RKO (cell line): Measurements from ENCODE around the gene EBF4.
"Not testable (repeated sequence)": the region's sequence is repeated elsewhere in the genome, so short reads cannot be mapped to it uniquely, and the experiment has no call there.

ENCODE experiments used
- DNase-seq: peaks from one replicate; pipeline ENCODE4 v3.0.0-alpha.2; 2016; ENCODE audit warnings: low spot score

EBF4 gene

GRCh38 chr20:2796011-2796660 is 103.6 kb downstream of the EBF4 start:
- DNase-seq, result no peak

- DNase-seq, result no peak
Measured at GRCh38 chr20:2797136-2797983, 104.8 kb downstream of the EBF4 start.

DNA sequence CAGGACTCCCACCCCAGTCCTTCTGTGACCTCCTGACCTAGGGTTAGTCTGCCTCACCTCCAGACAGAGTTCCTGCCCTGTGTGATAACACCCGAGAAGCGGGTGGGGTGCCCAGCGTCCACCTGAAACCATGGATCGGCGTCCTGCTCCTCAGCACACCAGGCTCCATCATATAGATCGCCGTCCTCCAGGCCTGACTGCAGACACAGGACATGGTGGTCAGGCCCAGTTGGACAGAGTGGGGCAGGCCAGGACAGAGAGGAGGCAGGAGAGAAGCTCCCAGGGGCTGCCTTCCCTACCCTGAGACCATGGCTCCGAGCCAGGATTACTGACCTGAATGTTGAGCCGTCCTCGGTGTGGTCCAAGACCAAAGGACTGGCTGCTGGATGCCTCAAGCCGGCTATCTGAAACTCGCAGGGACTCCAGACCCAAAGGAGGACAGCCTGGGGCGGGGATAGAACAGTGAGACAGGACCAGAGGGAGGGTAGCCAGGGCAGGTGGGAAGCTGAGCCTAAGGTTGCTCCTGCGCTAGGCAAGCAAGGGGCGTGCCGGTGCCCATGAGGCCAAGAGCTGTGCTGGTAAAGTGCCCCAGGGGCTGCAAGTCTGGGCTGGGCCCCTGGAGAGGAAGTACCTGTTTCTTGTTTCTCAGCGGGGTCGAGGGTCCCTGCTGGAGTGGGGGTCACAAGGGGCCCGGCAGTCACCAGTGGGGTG is 105.7 kb downstream of the EBF4 start:
- no peak for DNase-seq

DNA sequence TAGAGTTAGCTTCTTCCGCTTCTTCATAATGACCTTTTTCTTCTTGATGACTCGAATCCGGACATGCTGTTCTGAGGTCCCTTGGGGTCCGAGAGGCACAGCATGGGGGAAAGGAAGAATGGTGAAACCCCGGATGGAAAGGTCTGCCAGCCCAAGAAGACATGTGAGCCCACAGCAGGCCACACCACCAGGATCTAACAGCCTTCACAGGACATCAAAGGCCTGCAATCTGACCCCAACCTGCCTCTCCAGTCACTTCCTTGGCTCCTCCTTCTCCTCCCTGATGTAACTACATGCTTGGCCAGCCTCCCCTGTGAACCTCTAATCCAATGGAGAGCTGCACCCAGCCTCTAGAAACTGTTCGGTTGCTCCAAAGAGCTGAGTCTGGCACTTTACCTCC is 106.2 kb downstream of the EBF4 start:
- DNase-seq, result no peak

GRCh38 chr20:2799271-2799670 is 106.7 kb downstream of the EBF4 start:
- DNase-seq, result no peak

DNA sequence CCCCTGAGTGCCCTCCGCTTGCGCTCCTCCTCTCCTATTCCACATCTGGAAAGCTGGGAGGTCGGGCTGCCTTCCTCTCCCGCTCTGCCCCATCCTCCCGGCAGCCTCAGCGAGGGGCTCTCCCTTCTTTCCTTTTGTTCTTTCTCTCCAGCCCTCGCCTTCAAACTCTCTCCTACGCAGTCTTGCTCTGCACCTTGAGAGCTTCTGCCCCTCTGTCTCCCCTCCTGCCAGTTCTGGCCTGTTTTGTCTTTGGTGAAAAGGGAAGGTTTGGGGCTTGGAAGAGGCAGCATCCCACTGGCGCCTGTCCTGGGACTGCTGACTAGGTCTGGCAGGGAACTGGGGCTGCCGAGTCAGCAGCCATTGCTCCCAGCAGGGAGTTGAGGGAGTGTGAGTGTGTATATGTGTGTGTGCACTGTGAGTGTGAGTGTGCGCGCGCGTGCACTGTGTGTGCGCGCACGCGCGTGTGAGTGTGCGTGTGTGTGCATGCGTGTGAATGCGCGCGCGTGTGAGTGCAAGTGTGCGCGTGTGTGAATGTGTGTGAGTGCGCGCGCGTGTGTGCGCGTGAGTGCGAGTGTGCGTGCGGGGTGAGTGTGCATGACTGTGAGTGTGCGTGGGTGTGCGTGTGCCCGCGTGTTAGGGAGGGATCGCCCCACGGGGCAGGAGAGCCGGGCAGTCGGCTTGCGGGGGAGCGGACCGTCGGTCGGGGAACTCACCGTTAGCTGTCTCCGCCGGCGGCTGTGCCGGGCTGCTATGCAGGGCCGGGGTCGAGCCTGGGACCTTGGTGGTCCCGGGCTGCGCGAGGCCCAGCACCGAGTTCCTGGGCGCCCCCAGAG is 107.3 kb downstream of the EBF4 start:
- no peak for DNase-seq

DNA sequence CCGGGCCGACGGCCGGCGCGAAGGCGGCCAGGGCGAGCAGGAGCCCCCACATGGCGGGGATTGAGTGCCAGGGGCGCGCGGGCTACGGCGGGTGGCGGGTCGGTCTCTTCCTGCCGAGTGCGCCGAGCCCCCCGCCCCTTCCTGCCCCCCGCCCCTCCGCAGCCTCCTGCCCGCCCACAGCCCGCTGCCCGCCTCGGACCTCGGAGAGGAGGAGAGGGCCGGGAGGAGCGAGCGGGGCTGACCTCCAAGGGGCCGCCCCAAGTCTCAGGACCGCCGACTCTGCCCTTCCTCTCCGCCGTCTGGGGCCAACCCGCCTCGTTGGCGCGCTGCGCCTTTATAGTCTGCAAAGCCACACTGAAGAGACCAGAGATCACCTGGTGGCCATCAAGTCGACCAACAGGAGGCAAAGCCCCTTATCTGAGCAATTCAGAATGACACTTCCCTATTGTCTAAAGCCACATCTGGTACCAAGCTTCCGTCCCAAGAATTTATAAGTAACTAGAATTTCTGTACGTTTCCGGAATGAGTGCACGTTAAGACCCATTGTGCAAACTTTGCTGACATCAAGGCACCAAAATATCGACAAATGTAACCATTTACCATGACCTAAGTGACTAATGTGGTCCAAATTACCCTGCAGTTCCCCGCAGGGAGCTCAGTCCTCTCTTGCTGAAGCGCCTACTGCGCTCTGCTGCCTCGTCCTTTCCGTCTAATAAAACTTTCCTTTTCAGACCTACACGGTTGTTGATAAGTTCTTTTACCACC is 108.1 kb downstream of the EBF4 start, which contains the start of gene CPXM1:
Gene CPXM1 (minus strand): TSS at position 107 of the 765 bp plus-strand sequence. CDS start 55 bp downstream, at position 52.
- DNase-seq, result no peak

GRCh38 chr20:2801286-2801728 is 108.7 kb downstream of the EBF4 start:
- no peak for DNase-seq

DNA sequence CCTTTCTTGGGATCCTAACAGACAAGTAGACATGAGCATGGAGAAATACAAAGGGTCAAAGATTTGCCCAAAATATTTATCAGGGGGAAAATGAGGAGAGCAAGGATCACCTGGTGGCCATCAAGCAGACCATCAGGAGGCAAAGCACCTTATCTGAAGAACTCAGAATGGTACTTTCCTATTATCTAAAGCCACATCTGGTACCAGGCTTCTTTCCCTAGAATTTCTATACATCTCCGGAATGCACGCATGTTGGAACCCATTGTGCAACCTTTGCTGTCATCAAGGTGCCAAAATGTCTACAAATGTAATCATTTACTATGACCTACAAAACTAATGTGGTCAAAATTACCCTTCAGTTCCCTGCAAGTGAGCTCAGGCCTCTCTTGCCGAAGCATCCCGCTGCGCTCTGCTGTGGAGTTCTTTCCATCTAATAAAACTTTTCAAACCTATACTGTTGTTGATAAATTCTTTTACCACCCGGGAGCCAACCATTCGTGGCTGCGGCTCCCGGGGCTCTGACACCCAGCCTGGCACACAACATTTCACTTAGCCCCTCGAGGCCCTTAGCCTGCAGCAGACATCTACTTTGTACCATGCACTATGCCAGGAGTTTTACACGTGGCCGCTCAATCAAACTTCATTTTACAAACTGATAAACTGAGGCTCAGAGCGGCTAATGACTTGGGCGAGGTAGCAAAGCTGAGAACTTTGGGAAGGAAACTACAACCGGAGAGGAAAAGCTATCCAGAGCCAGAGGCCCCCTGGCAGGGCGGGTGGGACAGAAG is 111.7 kb downstream of the EBF4 start:
- no peak for DNase-seq

GRCh38 chr20:2804852-2805688 is 112.5 kb downstream of the EBF4 start:
- no peak for DNase-seq

DNA sequence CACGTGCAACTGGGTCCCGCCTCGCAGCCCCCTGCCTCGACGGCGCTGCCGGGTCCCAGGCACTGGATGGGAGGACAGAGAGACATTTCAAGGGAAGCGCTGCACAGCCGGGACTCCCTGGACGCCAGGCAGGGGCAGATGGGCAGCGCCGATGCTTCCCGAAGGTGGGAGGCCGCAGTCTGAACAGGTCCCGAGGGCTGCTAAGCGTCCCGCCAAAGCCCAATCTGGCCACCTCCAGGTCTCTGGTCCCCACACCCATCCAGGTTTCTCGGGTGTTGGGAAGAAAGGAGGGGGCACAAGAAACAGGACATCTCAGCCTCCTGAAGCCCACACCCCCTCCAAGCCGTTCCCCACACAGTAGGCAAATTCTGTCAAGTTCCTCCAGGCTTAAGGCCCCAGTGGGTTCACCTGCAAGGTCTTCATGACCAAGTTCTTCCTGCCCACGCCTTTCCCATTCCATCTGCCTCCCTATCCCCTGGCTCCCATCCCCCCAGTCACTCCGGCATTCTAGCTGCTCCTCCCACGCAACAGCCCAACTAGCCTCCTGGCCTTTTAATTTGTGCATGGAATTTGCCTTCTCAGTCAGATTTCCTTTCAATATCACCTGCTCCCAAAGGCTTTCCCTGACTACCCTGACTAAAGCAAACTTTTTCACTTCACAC is 113.2 kb downstream of the EBF4 start:
- no peak for DNase-seq

DNA sequence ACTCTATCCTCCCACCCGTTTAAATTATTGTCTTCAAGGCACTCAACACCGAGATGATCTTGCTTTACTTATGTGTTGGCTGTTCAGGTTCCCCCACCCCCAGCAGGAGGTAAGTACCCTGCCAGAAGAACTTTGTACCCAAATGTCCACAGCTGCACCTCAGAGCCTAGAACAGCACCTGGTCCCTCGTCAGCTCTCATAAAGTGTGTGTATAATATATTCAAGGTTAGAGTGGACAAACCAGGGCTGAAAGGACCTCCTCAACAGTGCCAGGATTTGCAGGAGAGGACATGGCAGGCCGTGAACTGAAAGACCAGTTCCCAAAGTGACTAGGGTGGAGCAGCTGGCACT is 113.7 kb downstream of the EBF4 start:
- DNase-seq, result no peak

GRCh38 chr20:2807019-2807418 is 114.4 kb downstream of the EBF4 start:
- DNase-seq, result no peak

GRCh38 chr20:2807929-2808328 is 115.3 kb downstream of the EBF4 start:
- DNase-seq, result not testable (repeated sequence)

GRCh38 chr20:2809690-2810089 is 117.1 kb downstream of the EBF4 start:
- no peak for DNase-seq
